NCI-H345 (cell line): ENCODE data around the gene IGSF10.

Experiments used
- DNase-seq: peaks from one replicate; lab custom pipeline; 2025; lab: John Stamatoyannopoulos, UW

Gene IGSF10

GRCh38 chr3:151419806-151420205 lies 41.1 kb downstream of the IGSF10 start:
- no peak for DNase-seq

DNA sequence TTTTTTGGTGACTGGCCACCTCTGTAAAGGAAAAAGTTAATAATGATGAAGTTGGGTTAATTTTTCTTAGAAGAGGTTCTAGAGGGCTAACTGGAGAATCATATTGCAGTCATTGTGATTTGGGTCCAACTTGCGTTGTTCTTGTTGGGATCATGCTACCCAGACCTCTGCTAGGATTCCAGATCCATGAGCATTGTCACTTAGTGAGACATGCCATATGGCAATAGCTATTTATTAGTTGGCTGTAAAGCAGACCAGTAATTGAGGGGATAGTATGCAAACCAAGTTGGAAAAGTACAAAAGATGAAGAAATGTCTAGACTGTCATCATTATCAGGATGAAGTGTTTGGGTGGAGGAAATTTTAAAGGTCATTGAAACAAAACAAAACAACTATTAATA lies 45.6 kb downstream of the IGSF10 start:
- DNase-seq: no peak

DNA sequence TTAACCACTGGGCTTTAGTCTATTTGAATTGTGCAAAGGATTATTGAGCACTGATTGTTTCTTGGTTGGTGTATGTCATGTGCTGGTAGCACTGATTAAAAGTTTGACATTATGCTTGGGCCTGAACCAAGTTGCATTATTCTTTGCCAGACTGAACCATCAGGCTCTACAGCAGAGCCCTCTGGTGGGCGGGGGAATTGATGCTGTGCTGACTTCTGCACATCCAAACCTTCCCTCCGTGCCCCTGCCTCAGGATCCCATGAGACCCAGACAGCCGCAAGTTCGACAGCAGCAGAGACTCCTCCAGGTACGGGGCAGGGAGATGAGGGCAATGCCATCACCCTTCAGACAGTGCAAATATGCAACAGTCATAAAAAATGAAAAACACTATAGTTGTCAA lies 47.9 kb downstream of the IGSF10 start:
- no peak for DNase-seq
